Trophoblast cell (in vitro differentiated cells and primary cell): ENCODE measurements around the gene CARD10.

Experiments
- DNase-seq, 2 donors: peaks; one replicate each; pipeline ENCODE4 v3.0.0-alpha.2; 2016
- H2AFZ ChIP-seq: 2 replicates; pipeline ENCODE4 v1.6.1; 2013; ENCODE audit warnings: low read length, moderate library complexity, mild to moderate bottlenecking; ENCODE audit not compliant: insufficient read depth, poor library complexity
- H2AK5ac ChIP-seq: 2 replicates; pipeline ENCODE4 v1.6.1; 2013; ENCODE audit warnings: mild to moderate bottlenecking, low read length
- H2BK120ac ChIP-seq: 2 replicates; pipeline ENCODE4 v1.6.1; 2013; ENCODE audit warnings: low read length, mild to moderate bottlenecking, moderate library complexity; ENCODE audit not compliant: insufficient read depth, poor library complexity
- H2BK12ac ChIP-seq: 2 replicates; pipeline ENCODE4 v1.6.1; 2013; ENCODE audit warnings: mild to moderate bottlenecking, low read length, moderate library complexity
- H2BK5ac ChIP-seq: 2 replicates; pipeline ENCODE4 v1.6.1; 2013; ENCODE audit warnings: low read length, low read depth, moderate library complexity, mild to moderate bottlenecking; ENCODE audit not compliant: poor library complexity
- H3K14ac ChIP-seq: 2 replicates; pipeline ENCODE4 v1.6.1; 2013; ENCODE audit warnings: mild to moderate bottlenecking, low read length
- H3K18ac ChIP-seq: 2 replicates; pipeline ENCODE4 v1.6.1; 2013; ENCODE audit warnings: mild to moderate bottlenecking, low read length
- H3K23ac ChIP-seq: 2 replicates; pipeline ENCODE4 v1.6.1; 2013; ENCODE audit warnings: low read length
- H3K27ac ChIP-seq: 2 replicates; pipeline ENCODE4 v1.5.1; 2013; ENCODE audit warnings: low read depth, mild to moderate bottlenecking, inconsistent platforms, low read length, moderate library complexity
- H3K27me3 ChIP-seq: 2 replicates; pipeline ENCODE4 v1.6.1; 2013; ENCODE audit warnings: inconsistent platforms, mild to moderate bottlenecking, low read length, moderate library complexity; ENCODE audit not compliant: insufficient read depth
- H3K36me3 ChIP-seq, 2 experiments: 1 replicate in 1 of 2; 2 replicates in 1 of 2; pipeline ENCODE4 v1.6.1; 2013; ENCODE audit warnings: low read length in 2 of 2, mild to moderate bottlenecking in 2 of 2, moderate library complexity in 1 of 2; ENCODE audit not compliant: insufficient read depth in 2 of 2, control insufficient read depth in 1 of 2
- H3K4ac ChIP-seq: 2 replicates; pipeline ENCODE4 v1.6.1; 2013; ENCODE audit warnings: low read depth, mild to moderate bottlenecking, low read length, moderate library complexity
- H3K4me1 ChIP-seq, 2 experiments: 1 replicate in 1 of 2; 2 replicates in 1 of 2; pipeline ENCODE4 v1.6.1; 2013; ENCODE audit warnings: low read length in 2 of 2, mild to moderate bottlenecking in 2 of 2, moderate library complexity in 1 of 2; ENCODE audit not compliant: insufficient read depth in 2 of 2, control insufficient read depth in 1 of 2
- H3K4me2 ChIP-seq: 2 replicates; pipeline ENCODE4 v1.6.1; 2013; ENCODE audit warnings: inconsistent platforms, mild to moderate bottlenecking, low read length, moderate library complexity
- H3K4me3 ChIP-seq: 2 replicates; pipeline ENCODE4 v1.5.1; 2013; ENCODE audit warnings: mild to moderate bottlenecking, low read depth, low read length, inconsistent platforms
- H3K79me1 ChIP-seq: one replicate; pipeline ENCODE4 v1.6.1; 2013; ENCODE audit warnings: low read length
- H3K79me2 ChIP-seq: 2 replicates; pipeline ENCODE4 v1.6.1; 2013; ENCODE audit warnings: low read length, mild to moderate bottlenecking; ENCODE audit not compliant: control insufficient read depth, insufficient read depth, poor library complexity
- H3K9ac ChIP-seq: 2 replicates; pipeline ENCODE4 v1.6.1; 2013; ENCODE audit warnings: mild to moderate bottlenecking, low read length
- H3K9me3 ChIP-seq: 2 replicates; pipeline ENCODE4 v1.6.1; 2013; ENCODE audit warnings: low read depth, mild to moderate bottlenecking, control low read depth, inconsistent platforms, low read length; ENCODE audit not compliant: insufficient read depth
- H4K12ac ChIP-seq: 2 replicates; pipeline ENCODE4 v1.6.1; 2013; ENCODE audit warnings: low read depth, mild to moderate bottlenecking, low read length, moderate library complexity
- H4K8ac ChIP-seq: 2 replicates; pipeline ENCODE4 v1.6.1; 2013; ENCODE audit warnings: low read depth, mild to moderate bottlenecking, low read length, moderate library complexity
- H4K91ac ChIP-seq: one replicate; pipeline ENCODE4 v1.6.1; 2013; ENCODE audit warnings: low read depth, mild to moderate bottlenecking, low read length, moderate library complexity
- WGBS: extraction: QIAGEN DNeasy Blood & Tissue Kit; methylation state at CpG from one replicate; pipeline ENCODE4 v1.1.7; 2013; ENCODE audit warnings: missing lambda C conversion rate; ENCODE audit not compliant: insufficient read length, insufficient coverage; ENCODE audit errors: extremely low coverage; 5-methylcytosine and 5-hydroxymethylcytosine counted together

Gene CARD10

GRCh38 chr22:37507731-37508130 lies 11.5 kb downstream of the CARD10 start:
- Histone ChIP-seq H4K8ac (no peak overlapping the region), H3K9ac (no peak overlapping the region), H3K9me3 (peaks cover 5% of the 10 kb centered on the region), H3K36me3 (peaks cover 9 to 11% of the 10 kb centered on the region in 2 experiments), H3K79me1 (peaks cover 3% of the 10 kb centered on the region), H3K4me1 (peaks cover 21 to 25% of the 10 kb centered on the region in 2 experiments), H3K4me2 (no peak overlapping the region), H2BK120ac (no peak overlapping the region), H3K4me3 (peak overlapping the region; percentile 10), H3K18ac (no peak overlapping the region), H4K91ac (no peak overlapping the region), H3K14ac (no peak overlapping the region), H2AFZ (no peak overlapping the region), H2BK5ac (no peak overlapping the region), H3K4ac (no peak overlapping the region), H2AK5ac (no peak overlapping the region), H3K23ac (no peak overlapping the region), H3K27ac (no peak overlapping the region), H3K27me3 (no peaks in the 10 kb centered on the region), H4K12ac (no peak overlapping the region), H3K79me2 (no peaks in the 10 kb centered on the region), H2BK12ac (no peak overlapping the region)
- no CpG with 5 or more reads among the region's 10 CpGs for WGBS
- no peak for DNase-seq

GRCh38 chr22:37505989-37506388 lies 13.2 kb downstream of the CARD10 start:
- Histone ChIP-seq H2BK12ac (no peak overlapping the region), H3K23ac (no peak overlapping the region), H4K8ac (no peak overlapping the region), H2BK5ac (no peak overlapping the region), H3K9me3 (peaks cover 5% of the 10 kb centered on the region), H2AK5ac (no peak overlapping the region), H3K9ac (no peak overlapping the region), H2BK120ac (no peak overlapping the region), H2AFZ (no peak overlapping the region), H3K4me3 (no peak overlapping the region), H3K4ac (no peak overlapping the region), H4K12ac (no peak overlapping the region), H4K91ac (no peak overlapping the region), H3K4me2 (no peak overlapping the region), H3K27me3 (no peaks in the 10 kb centered on the region), H3K36me3 (peaks cover 9 to 11% of the 10 kb centered on the region in 2 experiments), H3K18ac (no peak overlapping the region), H3K27ac (no peak overlapping the region), H3K79me1 (peaks cover 9% of the 10 kb centered on the region), H3K79me2 (no peaks in the 10 kb centered on the region), H3K4me1 (peaks cover 27 to 29% of the 10 kb centered on the region in 2 experiments), H3K14ac (no peak overlapping the region)
- DNase-seq: no peak
- no CpG with 5 or more reads among the region's 14 CpGs for WGBS

- Histone ChIP-seq H3K27me3 (no peaks in the 10 kb centered on the region), H3K36me3 (peaks cover 11% of the 10 kb centered on the region in 2 experiments), H2AFZ (no peak overlapping the region), H3K23ac (no peak overlapping the region), H2BK5ac (no peak overlapping the region), H2BK12ac (no peak overlapping the region), H3K18ac (no peak overlapping the region), H3K9me3 (peaks cover 5% of the 10 kb centered on the region), H2BK120ac (no peak overlapping the region), H4K8ac (no peak overlapping the region), H3K9ac (no peak overlapping the region), H3K4me2 (no peak overlapping the region), H3K79me2 (no peaks in the 10 kb centered on the region), H3K79me1 (peaks cover 10% of the 10 kb centered on the region), H3K27ac (no peak overlapping the region), H4K91ac (no peak overlapping the region), H4K12ac (no peak overlapping the region), H3K4me1 (peaks cover 28 to 30% of the 10 kb centered on the region in 2 experiments), H3K4me3 (no peak overlapping the region), H2AK5ac (no peak overlapping the region), H3K14ac (no peak overlapping the region), H3K4ac (no peak overlapping the region)
- no CpG with 5 or more reads among the region's 4 CpGs for WGBS
- no peak for DNase-seq
Observed at GRCh38 chr22:37505565-37505964, 13.7 kb downstream of the CARD10 start.

GRCh38 chr22:37504964-37505363 lies 14.3 kb downstream of the CARD10 start:
- H3K4me1 ChIP-seq: peaks cover 28 to 30% of the 10 kb centered on the region in 2 experiments
- no peak overlapping the region for H3K4me2 ChIP-seq
- H2BK5ac ChIP-seq: no peak overlapping the region
- no peaks in the 10 kb centered on the region for H3K27me3 ChIP-seq
- H2AK5ac ChIP-seq: no peak overlapping the region
- no peak overlapping the region for H3K23ac ChIP-seq
- H3K79me1 ChIP-seq: peaks cover 10% of the 10 kb centered on the region
- H3K4ac ChIP-seq: no peak overlapping the region
- H3K4me3 ChIP-seq: no peak overlapping the region
- no peak overlapping the region for H4K8ac ChIP-seq
- H3K14ac ChIP-seq: no peak overlapping the region
- H3K27ac ChIP-seq: no peak overlapping the region
- peaks cover 11% of the 10 kb centered on the region in 2 experiments for H3K36me3 ChIP-seq
- H3K18ac ChIP-seq: no peak overlapping the region
- H4K91ac ChIP-seq: no peak overlapping the region
- no CpG with 5 or more reads among the region's 4 CpGs for WGBS
- no peak overlapping the region for H4K12ac ChIP-seq
- no peak overlapping the region for H2BK120ac ChIP-seq
- no peaks in the 10 kb centered on the region for H3K79me2 ChIP-seq
- DNase-seq: no peak
- H2BK12ac ChIP-seq: no peak overlapping the region
- H3K9ac ChIP-seq: no peak overlapping the region
- peaks cover 3% of the 10 kb centered on the region for H3K9me3 ChIP-seq
- no peak overlapping the region for H2AFZ ChIP-seq
